Dedifferentiated amniotic fluid mesenchymal stem cell (primary cell): Measurements from ENCODE around the gene HMGCL.
"Not testable (repeated sequence)": the region's sequence is repeated elsewhere in the genome, so short reads cannot be mapped to it uniquely, and the experiment has no call there.

Experiments used
- DNase-seq: peaks from one replicate; pipeline ENCODE4 v3.0.0-alpha.2; 2016; ENCODE audit errors: extremely low spot score

The HMGCL gene

DNA sequence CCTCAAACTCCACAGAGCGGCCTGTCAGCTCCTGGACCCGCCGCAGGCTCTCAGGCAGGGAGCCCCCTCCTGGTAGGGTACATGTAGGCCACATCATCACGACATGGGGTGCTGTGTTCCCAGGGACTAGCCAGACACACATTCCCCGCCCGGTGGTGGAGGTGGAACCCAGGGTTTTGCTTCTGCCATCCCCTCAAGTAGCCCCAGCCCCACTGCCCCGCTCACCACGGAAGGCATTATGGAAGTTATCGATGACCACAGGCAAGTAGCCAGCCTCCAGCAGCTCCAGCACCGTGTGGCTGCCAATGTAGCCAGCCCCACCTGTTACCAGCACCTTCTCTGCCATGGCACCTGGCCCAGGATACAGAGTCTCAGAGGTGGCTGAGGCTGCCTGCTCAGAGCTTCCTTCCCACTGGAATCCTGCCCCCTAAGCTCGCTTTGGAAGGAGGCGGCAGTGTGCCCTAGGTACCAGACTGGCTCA lies 26.5 kb downstream of the HMGCL start:
- DNase-seq: no peak

GRCh38 chr1:23797478-23798448 lies 27.5 kb downstream of the HMGCL start:
- DNase-seq: no peak

DNA sequence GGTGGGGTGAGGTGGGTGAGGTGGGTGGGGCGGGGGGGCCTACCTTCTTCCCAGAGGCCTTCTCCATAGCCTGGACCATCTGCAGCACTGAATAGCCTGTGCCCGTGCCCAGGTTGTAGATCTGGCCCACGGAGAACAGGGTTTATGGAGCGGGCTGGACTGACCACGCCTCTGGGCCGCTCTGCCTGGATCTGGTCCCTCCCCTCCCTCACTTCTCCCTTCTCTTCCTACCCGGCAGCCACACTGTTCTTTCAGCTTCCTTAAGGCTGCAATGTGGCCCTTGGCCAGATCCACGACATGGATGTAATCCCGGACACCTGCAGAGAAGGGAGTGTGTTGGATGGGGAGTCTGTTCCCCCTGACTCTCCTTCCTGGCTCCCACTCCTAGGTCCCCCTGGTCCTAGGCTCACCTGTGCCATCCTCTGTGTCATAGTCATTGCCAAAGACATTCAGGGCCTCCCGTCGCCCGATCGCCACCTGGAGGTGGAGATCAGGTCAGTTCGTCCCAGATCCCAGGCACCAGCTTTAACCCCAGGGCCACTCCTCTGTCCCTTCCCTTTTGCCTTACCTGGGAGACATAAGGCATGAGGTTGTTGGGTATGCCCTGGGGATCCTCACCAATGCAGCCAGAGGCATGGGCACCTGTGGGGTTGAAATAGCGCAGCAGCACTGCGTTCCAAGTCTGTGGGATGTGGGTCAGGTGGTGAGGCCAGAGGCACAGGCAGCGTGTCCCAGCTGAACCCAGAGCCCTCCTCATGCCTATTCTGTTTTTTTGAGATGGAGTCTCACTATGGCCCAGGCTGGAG lies 28.6 kb downstream of the HMGCL start:
- no peak for DNase-seq

- DNase-seq: no peak
Observed at GRCh38 chr1:23795676-23796465, 29.4 kb downstream of the HMGCL start.

DNA sequence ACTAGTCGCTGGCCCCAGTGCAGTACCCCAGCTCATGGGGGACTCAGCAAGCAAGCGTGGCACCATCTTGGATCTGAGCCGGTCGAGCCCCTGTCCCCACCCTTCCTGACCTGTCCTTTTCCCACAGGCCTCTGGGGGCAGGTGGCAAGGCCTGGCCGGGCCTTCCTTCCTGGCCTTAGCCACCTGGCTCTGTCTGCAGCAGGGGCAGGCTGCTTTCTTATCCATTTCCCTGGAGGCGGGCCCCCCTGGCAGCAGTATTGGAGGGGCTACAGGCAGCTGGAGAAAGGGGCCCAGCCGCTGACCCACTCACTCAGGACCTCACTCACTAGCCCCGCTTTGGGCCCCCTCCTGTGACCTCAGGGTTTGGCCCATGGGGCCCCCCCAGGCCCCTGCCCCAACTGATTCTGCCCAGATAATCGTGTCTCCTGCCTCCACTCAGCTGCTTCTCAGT lies 30.5 kb downstream of the HMGCL start:
- DNase-seq: not testable (repeated sequence)

- no peak for DNase-seq
Observed at GRCh38 chr1:23793861-23794731, 31.1 kb downstream of the HMGCL start.

DNA sequence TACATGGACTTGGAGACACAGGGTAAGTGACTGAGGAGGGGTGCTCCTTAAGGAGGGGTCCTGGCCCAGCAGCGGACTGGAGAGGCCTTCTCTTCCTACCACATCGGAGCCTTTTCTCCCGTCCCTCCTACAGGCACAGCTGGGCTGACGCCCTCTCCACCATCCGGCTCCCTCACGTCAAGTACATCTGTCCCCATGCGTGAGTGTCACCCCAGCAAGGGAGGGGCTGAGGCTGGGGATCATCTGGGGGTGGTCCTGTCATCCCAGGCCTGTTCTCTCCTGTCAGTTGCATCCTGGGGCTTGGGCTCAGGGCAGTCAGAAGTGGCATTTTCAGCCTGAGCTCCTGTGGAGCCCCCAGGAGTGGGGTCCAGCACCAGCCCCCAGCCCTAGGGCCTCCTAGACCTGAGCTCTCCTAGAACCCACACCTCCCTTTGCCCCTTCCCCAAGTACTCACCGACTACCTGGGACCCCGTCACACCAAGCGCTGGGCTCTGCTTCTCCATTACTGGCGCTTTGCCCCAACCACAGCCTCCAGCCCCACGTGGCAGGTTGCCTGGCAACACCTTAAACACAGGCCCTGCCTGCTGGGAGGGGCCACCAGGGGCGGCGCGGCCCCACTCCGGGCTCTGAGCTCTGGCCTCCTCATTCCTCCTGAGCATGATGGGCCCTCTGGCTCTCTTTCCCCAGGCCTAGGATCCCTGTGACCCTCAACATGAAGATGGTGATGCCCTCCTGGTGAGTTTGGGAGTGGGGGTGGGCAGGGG lies 32.0 kb downstream of the HMGCL start:
- DNase-seq: no peak

DNA sequence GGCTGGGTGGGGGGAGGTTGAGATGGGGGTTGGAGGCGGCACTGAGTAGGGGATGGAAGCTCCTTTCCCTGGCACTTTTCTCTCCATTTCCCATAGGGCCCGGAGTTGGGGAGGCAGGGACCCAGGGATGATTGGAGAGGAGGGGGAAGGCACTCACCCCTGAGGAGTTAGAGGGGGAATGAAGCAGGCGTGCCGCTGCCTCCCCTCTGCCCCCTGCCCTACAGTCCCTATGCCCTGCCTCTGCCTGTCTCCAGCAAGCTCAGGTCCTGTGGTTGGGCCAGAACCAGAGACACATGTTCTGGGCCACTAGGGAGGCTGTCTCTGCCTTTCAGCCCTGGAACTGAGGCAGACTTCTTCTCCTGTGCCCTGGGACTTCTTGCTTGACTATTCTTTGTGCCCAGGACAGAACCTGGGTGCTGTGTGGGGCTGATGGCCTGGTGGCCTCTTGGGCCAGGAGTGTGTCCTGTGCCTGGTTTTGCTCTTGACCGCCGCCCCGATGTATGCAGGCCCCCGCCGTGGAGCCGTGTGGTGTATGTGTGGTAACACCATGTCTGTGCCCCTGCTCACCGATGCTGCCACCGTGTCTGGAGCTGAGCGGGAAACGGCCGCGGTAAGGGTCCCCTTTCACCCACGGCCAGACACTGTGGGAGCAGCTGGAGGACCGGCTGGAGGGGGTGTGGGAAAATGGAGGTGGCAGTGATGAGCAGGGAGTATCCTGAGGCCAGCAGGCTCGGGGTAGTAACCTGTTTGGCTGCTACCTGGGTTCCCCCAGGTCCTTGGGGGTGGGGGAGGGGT lies 32.9 kb downstream of the HMGCL start:
- no peak for DNase-seq

DNA sequence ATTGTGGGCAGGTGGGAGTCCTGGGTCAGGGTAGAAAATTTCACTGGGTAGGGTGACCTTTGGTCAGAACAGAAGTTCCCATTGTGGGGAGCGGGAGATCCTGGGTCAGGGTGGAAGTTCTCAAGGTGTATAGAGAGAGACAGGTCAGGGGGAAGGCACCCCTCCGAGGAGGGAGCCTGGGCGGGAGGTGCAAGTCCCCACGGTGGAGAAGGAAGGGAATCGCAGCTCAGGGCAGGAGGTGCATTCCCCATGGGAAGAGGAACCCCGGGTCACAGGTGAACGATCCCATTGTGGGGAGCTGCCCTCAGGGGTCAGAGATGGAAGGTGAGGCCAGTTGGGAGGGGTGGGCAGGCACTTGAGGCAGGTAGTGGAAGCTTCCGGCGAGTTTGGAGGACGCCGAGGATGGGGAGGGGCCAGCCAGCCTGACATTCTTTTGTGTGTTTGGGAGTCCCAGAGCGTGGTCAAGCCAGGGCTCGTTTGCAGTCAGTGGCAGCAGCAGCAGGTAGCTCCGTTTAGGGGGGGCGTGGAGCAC lies 33.6 kb downstream of the HMGCL start:
- no peak for DNase-seq

DNA sequence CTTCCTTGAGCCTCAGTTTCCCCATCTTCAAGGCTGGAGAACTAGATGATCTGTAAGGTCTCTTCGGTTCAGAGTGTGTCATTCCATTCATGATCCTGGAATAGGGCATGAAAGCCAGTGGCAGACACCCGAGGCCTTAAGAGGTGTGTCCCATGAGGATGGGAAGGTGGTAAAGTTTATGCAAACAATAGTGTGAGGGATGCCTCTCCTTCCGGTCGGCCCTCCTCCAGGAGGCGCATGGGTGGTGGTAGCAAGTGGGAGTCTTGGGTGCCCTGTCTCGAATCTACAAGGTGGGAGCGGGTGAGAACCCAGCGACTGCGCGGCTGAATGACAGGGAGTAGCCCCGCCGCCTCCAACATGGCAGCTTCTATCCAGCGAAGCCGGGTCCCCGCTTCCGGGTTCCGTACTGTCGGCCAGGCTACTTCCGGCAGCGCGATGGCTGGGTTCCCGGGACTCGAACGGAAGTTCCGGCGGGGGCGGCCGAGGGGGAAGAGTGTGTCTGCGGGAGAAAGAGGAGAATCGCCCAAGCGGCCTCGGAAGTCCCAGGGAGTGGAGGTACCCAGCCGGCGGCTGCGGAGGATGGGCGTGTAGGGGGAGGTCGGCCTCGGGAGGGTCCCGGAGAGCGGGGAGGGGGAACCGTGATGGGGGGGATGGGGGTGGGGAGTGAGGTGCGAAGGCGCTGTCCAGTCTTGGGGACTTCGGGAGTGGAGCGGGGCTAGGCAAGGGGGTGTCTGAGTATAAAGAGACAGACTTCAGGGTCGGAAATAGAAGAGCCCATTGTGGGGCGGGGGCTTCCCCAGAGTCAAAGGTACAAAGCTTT lies 34.3 kb downstream of the HMGCL start, which contains the start of gene LYPLA2:
Gene LYPLA2 (plus strand): TSS at position 450 of the 820 bp plus-strand sequence. CDS start 1,538 bp downstream, outside the sequence.
- peak; percentile 94 for DNase-seq

GRCh38 chr1:23788695-23789094 lies 36.5 kb downstream of the HMGCL start:
- no peak for DNase-seq

DNA sequence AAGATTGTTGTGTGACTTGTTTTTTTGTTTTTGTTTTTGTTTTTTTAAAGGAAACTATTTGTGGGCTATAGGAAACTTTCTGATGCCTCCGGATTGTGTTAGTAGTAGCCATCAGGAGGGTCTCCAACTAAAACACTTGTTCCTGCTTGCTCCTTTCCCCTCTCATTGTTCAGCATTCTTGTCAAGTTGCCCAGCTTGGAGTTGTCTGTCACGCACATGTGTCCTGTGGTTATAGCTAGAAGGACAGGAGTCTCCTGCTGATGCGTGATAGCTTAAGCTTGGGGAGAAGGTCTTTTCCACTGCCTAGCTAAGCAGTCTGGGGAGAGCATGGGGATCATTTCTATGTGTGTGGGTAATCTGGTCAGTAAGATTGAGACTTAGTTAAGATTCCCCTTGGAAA lies 37.5 kb downstream of the HMGCL start:
- no peak for DNase-seq

DNA sequence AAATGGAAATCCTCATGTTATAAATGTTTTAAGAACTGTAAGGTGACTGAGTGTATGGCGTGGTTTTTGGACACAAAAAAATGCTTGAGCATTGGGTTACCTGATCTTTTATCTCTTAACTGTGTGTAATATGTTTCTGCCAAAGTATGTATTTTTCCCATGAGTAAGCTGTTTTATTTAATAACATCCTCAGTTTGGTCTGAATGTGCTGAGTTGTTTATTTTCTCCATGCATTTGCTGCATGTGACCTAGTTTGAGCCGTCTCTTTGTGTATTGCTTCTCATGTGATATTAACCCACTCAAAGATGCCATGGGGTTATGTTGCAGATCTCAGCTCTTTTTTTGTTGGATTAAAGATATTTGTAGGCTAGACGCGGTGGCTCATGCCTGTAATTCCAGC lies 40.4 kb downstream of the HMGCL start:
- DNase-seq: no peak

DNA sequence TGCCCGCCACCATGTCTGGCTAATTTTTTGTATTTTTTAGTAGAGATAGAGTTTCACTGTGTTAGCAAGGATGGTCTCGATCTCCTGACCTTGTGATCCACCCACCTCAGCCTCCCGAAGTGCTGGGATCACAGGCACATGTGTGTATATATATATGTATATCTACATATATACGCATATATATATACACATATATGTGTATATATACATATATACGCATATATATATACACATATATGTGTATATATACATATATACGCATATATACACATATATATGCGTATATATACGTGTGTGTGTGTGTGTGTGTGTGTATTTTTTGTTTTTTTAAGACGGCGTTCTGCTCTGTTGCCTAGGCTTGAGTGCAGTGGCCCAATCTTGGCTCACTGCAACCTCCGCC lies 42.1 kb downstream of the HMGCL start:
- not testable (repeated sequence) for DNase-seq

DNA sequence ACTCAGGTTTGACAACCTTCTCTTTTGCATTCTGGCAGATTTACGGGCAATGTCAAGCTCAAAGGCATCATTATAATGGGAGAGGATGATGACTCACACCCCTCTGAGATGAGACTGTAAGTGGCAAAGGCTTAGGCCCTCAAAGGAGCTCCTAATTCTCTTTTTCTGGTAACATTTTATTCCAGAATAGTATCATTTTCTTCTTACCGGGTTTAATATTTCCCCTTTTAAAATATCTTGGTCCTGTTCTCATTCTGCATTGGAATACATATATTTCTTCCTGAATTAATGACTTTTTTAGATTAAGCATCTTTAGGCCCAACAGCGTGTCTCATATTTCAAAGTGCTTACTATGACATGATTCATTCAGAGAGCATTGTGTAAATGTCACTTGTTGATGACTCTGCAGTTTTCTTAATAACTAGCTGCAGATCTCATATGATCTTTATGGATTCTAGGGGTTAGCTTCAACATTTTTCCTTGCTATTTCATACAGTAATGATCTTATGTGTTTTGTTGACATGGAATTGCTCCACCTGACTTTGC lies 45.3 kb downstream of the HMGCL start:
- no peak for DNase-seq

DNA sequence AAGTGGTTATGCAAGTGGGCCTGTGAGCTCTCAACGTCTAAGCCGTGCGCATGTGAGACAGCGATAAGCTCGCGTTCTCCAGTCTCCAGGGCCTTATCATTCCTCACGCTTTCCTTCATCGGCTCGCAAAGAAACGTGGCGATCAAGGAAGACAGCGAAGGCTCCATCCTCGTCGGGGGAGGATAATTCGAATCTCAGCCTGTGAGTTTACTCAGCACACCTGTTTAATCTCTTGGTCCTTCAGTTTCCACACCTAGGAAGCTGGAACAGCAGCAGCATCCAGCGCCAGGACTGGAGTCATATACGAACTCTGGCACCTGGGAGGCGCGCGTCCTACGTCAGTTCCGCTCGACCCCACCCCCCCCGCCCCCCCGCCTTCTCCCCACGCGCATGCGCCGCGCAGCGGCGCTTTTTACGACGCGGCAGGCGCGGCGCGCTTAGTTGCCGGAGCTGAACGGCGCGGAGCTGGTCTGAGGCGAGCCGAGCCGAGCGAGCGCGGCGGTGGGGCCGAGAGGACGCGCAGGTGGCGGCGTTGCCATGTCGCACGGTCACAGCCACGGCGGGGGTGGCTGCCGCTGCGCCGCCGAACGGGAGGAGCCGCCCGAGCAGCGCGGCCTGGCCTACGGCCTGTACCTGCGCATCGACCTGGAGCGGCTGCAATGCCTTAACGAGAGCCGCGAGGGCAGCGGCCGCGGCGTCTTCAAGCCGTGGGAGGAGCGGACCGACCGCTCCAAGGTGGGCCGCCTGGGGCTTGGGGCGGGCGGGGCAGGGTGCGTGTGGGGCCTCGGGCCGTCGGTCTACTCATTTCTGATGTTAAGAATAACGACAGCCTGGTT lies 47.0 kb downstream of the HMGCL start, which contains the start of gene PITHD1:
Gene PITHD1 (plus strand): TSS at position 440 of the 836 bp plus-strand sequence. CDS start 98 bp downstream, at position 538.
- peak; percentile 62 for DNase-seq
